Measurements from ENCODE around the gene MYO15A. TPM values are rescaled to one million over a fixed set of nuclear protein-coding genes. Genes with fewer than 3 reads are reported as not detected.

The MYO15A gene
- total and polyA plus RNA-seq, 2 donors (not counting 1 experiment from before 2014, with no cell fraction given), result 0.42 to 2.0 TPM

DNA sequence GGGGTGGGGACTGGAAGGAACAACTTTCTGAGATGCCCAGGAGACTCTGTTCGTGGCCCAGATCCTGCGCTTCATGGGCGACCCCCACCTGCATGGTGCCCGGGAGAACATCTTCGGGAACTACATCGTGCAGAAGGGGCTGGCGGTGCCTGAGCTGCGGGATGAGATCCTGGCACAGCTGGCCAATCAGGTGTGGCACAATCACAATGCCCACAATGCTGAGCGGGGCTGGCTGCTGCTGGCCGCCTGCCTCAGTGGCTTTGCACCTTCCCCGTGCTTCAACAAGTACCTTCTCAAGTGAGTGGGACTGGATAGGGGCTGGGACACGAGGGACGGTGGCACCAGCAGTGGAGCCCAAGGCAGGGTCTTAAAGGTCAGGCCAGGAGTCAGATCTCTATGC is 37.3 kb downstream of the MYO15A start:
- Histone ChIP-seq H3K4me3 (replicated peaks in 1 of 4; ENCODE audit: control extremely low read depth in 1 of 4, insufficient read depth in 1 of 4, low read depth in 3 of 4, low read length in 4 of 4) (no peak overlapping the region), H2AFZ (ENCODE audit: low read length) (no peak overlapping the region), H3K9me3 (ENCODE audit: control insufficient read depth, insufficient read depth, low read depth, low read length) (no peaks in the 10 kb centered on the region), H3K4me1 (ENCODE audit: control insufficient read depth, extremely low read depth, insufficient read depth, low read length) (no peaks in the 10 kb centered on the region), H3K27ac (ENCODE audit: insufficient read depth, low read length) (no peak overlapping the region), H3K36me3 (ENCODE audit: control insufficient read depth, insufficient read depth, low read length) (no peaks in the 10 kb centered on the region), H3K4me2 (ENCODE audit: extremely low read depth, insufficient read depth, low read length) (no peak overlapping the region), H3K27me3 (ENCODE audit: control insufficient read depth, insufficient read depth, low read length) (no peaks in the 10 kb centered on the region), H3K79me2 (ENCODE audit: control insufficient read depth, insufficient read depth, low read length) (no peaks in the 10 kb centered on the region), H4K20me1 (ENCODE audit: control insufficient read depth, extremely low read depth, insufficient read depth, low read length) (no peaks in the 10 kb centered on the region), H3K9ac (ENCODE audit: insufficient read depth, low read length) (no peak overlapping the region)
- no peak for DNase-seq (ENCODE audit: low read depth in 2 of 2)
- TF ChIP-seq, protein P1, sequence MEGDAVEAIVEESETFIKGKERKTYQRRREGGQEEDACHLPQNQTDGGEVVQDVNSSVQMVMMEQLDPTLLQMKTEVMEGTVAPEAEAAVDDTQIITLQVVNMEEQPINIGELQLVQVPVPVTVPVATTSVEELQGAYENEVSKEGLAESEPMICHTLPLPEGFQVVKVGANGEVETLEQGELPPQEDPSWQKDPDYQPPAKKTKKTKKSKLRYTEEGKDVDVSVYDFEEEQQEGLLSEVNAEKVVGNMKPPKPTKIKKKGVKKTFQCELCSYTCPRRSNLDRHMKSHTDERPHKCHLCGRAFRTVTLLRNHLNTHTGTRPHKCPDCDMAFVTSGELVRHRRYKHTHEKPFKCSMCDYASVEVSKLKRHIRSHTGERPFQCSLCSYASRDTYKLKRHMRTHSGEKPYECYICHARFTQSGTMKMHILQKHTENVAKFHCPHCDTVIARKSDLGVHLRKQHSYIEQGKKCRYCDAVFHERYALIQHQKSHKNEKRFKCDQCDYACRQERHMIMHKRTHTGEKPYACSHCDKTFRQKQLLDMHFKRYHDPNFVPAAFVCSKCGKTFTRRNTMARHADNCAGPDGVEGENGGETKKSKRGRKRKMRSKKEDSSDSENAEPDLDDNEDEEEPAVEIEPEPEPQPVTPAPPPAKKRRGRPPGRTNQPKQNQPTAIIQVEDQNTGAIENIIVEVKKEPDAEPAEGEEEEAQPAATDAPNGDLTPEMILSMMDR (conservative IDR thresholded peaks at IDR 0.05 in 1 of 2, IDR thresholded peaks at IDR 0.05 in 1 of 2; ENCODE audit: low read depth in 1 of 2, low read length in 2 of 2), result no peak
- no peak for TF ChIP-seq EZH2 (IDR thresholded peaks at IDR 0.05; ENCODE audit: low read length, missing control alignments)

DNA sequence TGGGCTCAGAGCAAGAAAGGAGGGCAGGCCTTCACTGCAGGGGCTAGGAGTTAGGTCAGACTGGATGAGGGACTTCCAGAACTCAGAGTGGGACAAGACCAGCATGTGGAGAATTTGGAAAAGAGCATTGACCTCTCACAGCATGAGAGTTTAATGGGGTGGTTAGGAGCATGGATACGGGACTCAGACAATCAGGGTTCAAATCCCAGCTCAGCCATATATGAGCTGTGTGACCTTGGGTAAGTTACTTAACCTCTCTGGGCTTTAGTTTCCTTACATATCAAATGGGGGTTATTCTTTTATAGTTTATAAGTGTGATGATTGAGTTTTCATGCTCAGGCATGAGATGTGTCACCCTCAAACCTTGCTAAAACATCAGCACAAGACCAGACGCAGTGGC is 37.7 kb downstream of the MYO15A start:
- no peak overlapping the region for H3K27ac ChIP-seq (ENCODE audit: insufficient read depth, low read length)
- no peaks in the 10 kb centered on the region for H3K79me2 ChIP-seq (ENCODE audit: control insufficient read depth, insufficient read depth, low read length)
- H3K27me3 ChIP-seq (ENCODE audit: control insufficient read depth, insufficient read depth, low read length), result no peaks in the 10 kb centered on the region
- H3K9me3 ChIP-seq (ENCODE audit: control insufficient read depth, insufficient read depth, low read depth, low read length), result no peaks in the 10 kb centered on the region
- no peaks in the 10 kb centered on the region for H3K36me3 ChIP-seq (ENCODE audit: control insufficient read depth, insufficient read depth, low read length)
- no peaks in the 10 kb centered on the region for H3K4me1 ChIP-seq (ENCODE audit: control insufficient read depth, extremely low read depth, insufficient read depth, low read length)
- H3K4me3 ChIP-seq (replicated peaks in 1 of 4; ENCODE audit: control extremely low read depth in 1 of 4, insufficient read depth in 1 of 4, low read depth in 3 of 4, low read length in 4 of 4), result no peak overlapping the region
- H2AFZ ChIP-seq (ENCODE audit: low read length), result no peak overlapping the region
- TF ChIP-seq, protein P1 (conservative IDR thresholded peaks at IDR 0.05 in 1 of 2, IDR thresholded peaks at IDR 0.05 in 1 of 2; ENCODE audit: low read depth in 1 of 2, low read length in 2 of 2), result no peak
- TF ChIP-seq EZH2 (IDR thresholded peaks at IDR 0.05; ENCODE audit: low read length, missing control alignments), result no peak
- H3K9ac ChIP-seq (ENCODE audit: insufficient read depth, low read length), result no peak overlapping the region
- no peak overlapping the region for H3K4me2 ChIP-seq (ENCODE audit: extremely low read depth, insufficient read depth, low read length)
- H4K20me1 ChIP-seq (ENCODE audit: control insufficient read depth, extremely low read depth, insufficient read depth, low read length), result no peaks in the 10 kb centered on the region
- DNase-seq (ENCODE audit: low read depth in 2 of 2), result no peak

DNA sequence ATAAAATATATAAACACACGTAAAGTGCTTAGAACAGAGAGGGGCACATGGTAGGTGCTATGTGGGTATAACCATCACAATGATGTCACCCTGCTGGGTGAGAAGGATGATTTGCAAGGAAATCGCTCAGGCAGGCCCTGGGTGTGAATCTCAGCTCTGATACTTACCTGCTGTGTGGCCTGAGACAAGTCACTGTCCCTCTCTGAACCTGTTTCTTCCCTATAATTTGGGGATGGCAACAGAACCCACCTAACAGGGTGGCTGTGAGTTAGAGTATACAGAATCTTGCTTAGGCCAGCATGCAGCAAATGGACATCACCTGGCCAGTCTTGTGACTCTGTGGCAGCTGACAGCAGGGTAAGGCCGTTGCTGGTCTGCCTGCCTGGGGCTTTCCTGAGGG is 38.4 kb downstream of the MYO15A start:
- no peaks in the 10 kb centered on the region for H3K9me3 ChIP-seq (ENCODE audit: control insufficient read depth, insufficient read depth, low read depth, low read length)
- H3K36me3 ChIP-seq (ENCODE audit: control insufficient read depth, insufficient read depth, low read length), result no peaks in the 10 kb centered on the region

More for the DNA sequence above, 38.4 kb downstream of the MYO15A start:
- H3K4me3 ChIP-seq (replicated peaks in 1 of 4; ENCODE audit: control extremely low read depth in 1 of 4, insufficient read depth in 1 of 4, low read depth in 3 of 4, low read length in 4 of 4), result no peak overlapping the region
- no peak overlapping the region for H3K4me2 ChIP-seq (ENCODE audit: extremely low read depth, insufficient read depth, low read length)
- no peaks in the 10 kb centered on the region for H3K4me1 ChIP-seq (ENCODE audit: control insufficient read depth, extremely low read depth, insufficient read depth, low read length)
- no peak overlapping the region for H3K27ac ChIP-seq (ENCODE audit: insufficient read depth, low read length)
- TF ChIP-seq, protein P1 (conservative IDR thresholded peaks at IDR 0.05 in 1 of 2, IDR thresholded peaks at IDR 0.05 in 1 of 2; ENCODE audit: low read depth in 1 of 2, low read length in 2 of 2), result no peak
- no peak for TF ChIP-seq EZH2 (IDR thresholded peaks at IDR 0.05; ENCODE audit: low read length, missing control alignments)
- no peaks in the 10 kb centered on the region for H4K20me1 ChIP-seq (ENCODE audit: control insufficient read depth, extremely low read depth, insufficient read depth, low read length)
- no peak for DNase-seq (ENCODE audit: low read depth in 2 of 2)
- no peaks in the 10 kb centered on the region for H3K27me3 ChIP-seq (ENCODE audit: control insufficient read depth, insufficient read depth, low read length)
- H3K9ac ChIP-seq (ENCODE audit: insufficient read depth, low read length), result no peak overlapping the region
- H2AFZ ChIP-seq (ENCODE audit: low read length), result no peak overlapping the region
- no peaks in the 10 kb centered on the region for H3K79me2 ChIP-seq (ENCODE audit: control insufficient read depth, insufficient read depth, low read length)
